ACC112 (cell line): ENCODE measurements around the gene SMIM8.

Source experiments
- H2AFZ ChIP-seq: fragments of 200-600 bp; sonication (generic); one replicate; pipeline ENCODE4 v1.6.0; 2017; ENCODE audit warnings: antibody characterized with exemption, low read length; ENCODE audit not compliant: unreplicated experiment
- H3K27ac ChIP-seq: fragments of 200-600 bp; sonication (generic); 2 replicates; pipeline ENCODE4 v1.5.1; 2014; ENCODE audit warnings: low read depth, mild to moderate bottlenecking, antibody characterized with exemption, low read length, moderate library complexity
- H3K27me3 ChIP-seq: fragments of 200-600 bp; sonication (generic); 2 replicates; pipeline ENCODE4 v1.6.1; 2014; ENCODE audit warnings: mild to moderate bottlenecking, antibody characterized with exemption, low read length, moderate library complexity, mixed read lengths; ENCODE audit not compliant: insufficient read depth
- H3K36me3 ChIP-seq: fragments of 200-600 bp; sonication (generic); 2 replicates; pipeline ENCODE4 v1.6.1; 2016; ENCODE audit warnings: mild to moderate bottlenecking, antibody characterized with exemption, low read length, moderate library complexity, mixed read lengths; ENCODE audit not compliant: insufficient read depth
- H3K4me1 ChIP-seq: fragments of 200-600 bp; sonication (generic); one replicate; pipeline ENCODE4 v1.6.1; 2016; ENCODE audit warnings: low read length, mixed read lengths; ENCODE audit not compliant: insufficient read depth, unreplicated experiment, control insufficient read depth
- H3K4me3 ChIP-seq: fragments of 200-600 bp; sonication (generic); 2 replicates; pipeline ENCODE4 v1.5.1; 2014; ENCODE audit warnings: mild to moderate bottlenecking, low read depth, low read length
- H3K79me2 ChIP-seq: fragments of 200-600 bp; sonication (generic); one replicate; pipeline ENCODE4 v1.6.0; 2016; ENCODE audit warnings: low read length; ENCODE audit not compliant: control insufficient read depth, unreplicated experiment, insufficient read depth

Gene SMIM8, protein sequence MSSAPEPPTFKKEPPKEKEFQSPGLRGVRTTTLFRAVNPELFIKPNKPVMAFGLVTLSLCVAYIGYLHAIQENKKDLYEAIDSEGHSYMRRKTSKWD

GRCh38 chr6:87322304-87323212, at the start of gene SMIM8:
Gene SMIM8 (plus strand): TSS chr6:87322588. CDS start chr6:87337032, 14,444 bp downstream.
- peaks cover 4% of the 10 kb centered on the region for H3K79me2 ChIP-seq
- H3K36me3 ChIP-seq: no peaks in the 10 kb centered on the region
- peak within 1 kb of the TSS; percentile 100 for H2AFZ ChIP-seq
- no peaks in the 10 kb centered on the region for H3K4me1 ChIP-seq
- H3K27ac ChIP-seq: no peak within 1 kb of the TSS
- H3K27me3 ChIP-seq: no peaks in the 10 kb centered on the region
- peak within 1 kb of the TSS; percentile 99 for H3K4me3 ChIP-seq

DNA sequence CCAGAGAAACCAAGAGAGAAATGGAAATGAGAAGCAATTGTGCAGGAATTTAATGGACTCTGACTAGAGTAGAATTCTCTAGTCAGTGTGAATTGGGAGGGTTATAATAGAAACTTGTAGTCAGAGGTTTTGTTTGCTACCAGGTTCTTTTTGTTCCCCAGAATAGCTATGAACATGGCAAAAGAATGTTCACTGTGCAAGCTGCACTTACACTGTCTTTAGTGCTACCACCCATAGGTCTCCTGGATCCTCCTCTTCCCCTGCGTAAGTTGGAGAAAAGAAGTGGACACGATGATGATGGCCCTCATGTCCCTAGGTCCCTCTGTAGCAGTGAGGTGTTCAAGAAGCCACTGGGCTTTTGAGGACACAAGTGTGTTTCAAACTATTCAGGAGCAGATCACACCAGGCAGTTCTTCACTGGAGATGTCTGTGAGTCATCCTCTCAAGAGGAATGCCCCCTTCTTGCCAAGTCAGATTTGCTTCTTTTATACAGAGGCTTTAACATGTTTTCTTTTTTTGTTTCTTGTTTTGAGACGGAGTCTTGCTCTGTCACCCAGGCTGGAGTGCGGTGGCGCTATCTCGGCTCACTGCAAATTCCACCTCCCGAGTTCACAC, 47.6 kb upstream of the SMIM8 start:
- Histone ChIP-seq H3K4me3 (no peak overlapping the region), H2AFZ (no peak overlapping the region), H3K27me3 (no peaks in the 10 kb centered on the region), H3K36me3 (no peaks in the 10 kb centered on the region), H3K27ac (no peak overlapping the region), H3K4me1 (peaks cover 9% of the 10 kb centered on the region), H3K79me2 (no peaks in the 10 kb centered on the region)

GRCh38 chr6:87276624-87277023, 45.8 kb upstream of the SMIM8 start:
- Histone ChIP-seq H3K27ac (no peak overlapping the region), H3K36me3 (no peaks in the 10 kb centered on the region), H2AFZ (no peak overlapping the region), H3K79me2 (no peaks in the 10 kb centered on the region), H3K27me3 (0 out of 2 replicates have a peak, but pooled peaks cover 5% of the 10 kb centered on the region), H3K4me1 (peaks cover 9% of the 10 kb centered on the region), H3K4me3 (no peak overlapping the region)

- peaks cover 9% of the 10 kb centered on the region for H3K4me1 ChIP-seq
- no peak overlapping the region for H3K27ac ChIP-seq
- H2AFZ ChIP-seq: no peak overlapping the region
- H3K4me3 ChIP-seq: no peak overlapping the region
- peaks cover 6% of the 10 kb centered on the region; the same call in 1 of the 2 replicates for H3K27me3 ChIP-seq
- no peaks in the 10 kb centered on the region for H3K36me3 ChIP-seq
- no peaks in the 10 kb centered on the region for H3K79me2 ChIP-seq
Observed at GRCh38 chr6:87277123-87277522, 45.3 kb upstream of the SMIM8 start.

DNA sequence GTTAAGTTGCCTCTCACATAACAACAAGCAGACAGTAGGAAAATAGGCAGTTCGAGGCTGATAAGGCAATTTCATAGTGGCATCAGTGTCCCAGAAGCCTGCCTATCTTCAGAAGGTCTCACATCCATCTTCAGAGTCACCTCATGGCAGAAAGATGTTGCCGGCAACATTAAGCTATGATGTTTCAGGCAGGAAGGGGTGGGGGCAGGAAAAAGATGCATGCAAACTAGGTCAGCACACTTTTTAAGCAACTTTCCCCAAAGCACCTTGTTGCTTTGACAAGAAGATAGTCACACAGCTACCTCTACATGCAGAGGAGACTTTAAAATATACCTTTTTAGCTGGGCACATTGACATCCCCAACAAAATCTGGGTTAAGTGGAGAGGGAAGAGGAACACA, 43.2 kb upstream of the SMIM8 start:
- no peak overlapping the region for H2AFZ ChIP-seq
- H3K27ac ChIP-seq: no peak overlapping the region
- no peak overlapping the region for H3K4me3 ChIP-seq
- H3K4me1 ChIP-seq: peaks cover 9% of the 10 kb centered on the region
- H3K79me2 ChIP-seq: no peaks in the 10 kb centered on the region
- peaks cover 11% of the 10 kb centered on the region; the same call in 1 of the 2 replicates for H3K27me3 ChIP-seq
- H3K36me3 ChIP-seq: no peaks in the 10 kb centered on the region

DNA sequence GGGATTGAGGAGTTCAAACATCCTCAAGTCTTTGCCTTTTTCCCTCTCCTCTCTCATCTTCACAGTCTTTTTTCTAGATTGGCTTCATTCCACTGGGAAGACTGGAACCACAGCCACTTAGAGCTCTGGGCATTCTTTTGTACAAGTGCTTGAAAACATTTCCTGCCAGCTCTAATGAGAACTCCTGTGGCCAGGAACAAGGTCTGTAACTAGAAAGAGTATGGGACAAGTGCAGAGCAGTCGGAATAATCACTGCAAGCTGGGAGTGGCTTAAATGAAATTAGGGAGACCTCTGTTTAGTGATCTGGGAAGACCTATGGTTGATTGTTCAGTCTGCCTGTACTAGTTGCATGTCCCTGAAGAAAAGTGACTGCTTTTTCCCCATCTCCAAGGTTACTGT, 41.0 kb upstream of the SMIM8 start:
- Histone ChIP-seq H2AFZ (no peak overlapping the region), H3K4me1 (no peaks in the 10 kb centered on the region), H3K79me2 (no peaks in the 10 kb centered on the region), H3K36me3 (no peaks in the 10 kb centered on the region), H3K4me3 (no peak overlapping the region), H3K27me3 (peaks cover 29% of the 10 kb centered on the region), H3K27ac (no peak overlapping the region)

DNA sequence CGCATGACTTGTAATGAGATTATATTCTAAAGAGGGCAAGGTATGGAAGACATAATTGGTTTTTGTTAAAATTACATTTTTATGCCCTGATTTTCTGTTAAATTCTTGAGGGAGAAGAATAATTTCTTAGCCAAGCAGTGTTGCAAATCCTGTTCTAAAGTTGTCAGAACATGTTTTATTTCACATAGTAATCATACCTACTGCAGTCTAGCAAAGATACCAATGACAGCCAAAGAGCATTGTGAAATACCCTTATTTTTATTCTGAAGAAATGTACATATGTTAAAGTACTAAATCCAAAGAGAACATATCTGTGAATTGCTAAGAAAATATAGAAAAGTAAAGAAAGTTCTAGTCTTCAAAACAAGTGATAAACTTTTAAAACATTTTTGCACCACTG, 39.6 kb upstream of the SMIM8 start:
- H2AFZ ChIP-seq: no peak overlapping the region
- H3K27ac ChIP-seq: no peak overlapping the region
- H3K36me3 ChIP-seq: no peaks in the 10 kb centered on the region
- H3K27me3 ChIP-seq: peaks cover 36% of the 10 kb centered on the region
- H3K4me1 ChIP-seq: peaks cover 3% of the 10 kb centered on the region
- H3K4me3 ChIP-seq: no peak overlapping the region
- H3K79me2 ChIP-seq: no peaks in the 10 kb centered on the region

GRCh38 chr6:87283461-87283860, 38.9 kb upstream of the SMIM8 start:
- H3K79me2 ChIP-seq: no peaks in the 10 kb centered on the region
- no peak overlapping the region for H2AFZ ChIP-seq
- no peak overlapping the region for H3K27ac ChIP-seq
- peaks cover 40% of the 10 kb centered on the region for H3K27me3 ChIP-seq
- H3K36me3 ChIP-seq: no peaks in the 10 kb centered on the region
- no peak overlapping the region for H3K4me3 ChIP-seq
- H3K4me1 ChIP-seq: peaks cover 3% of the 10 kb centered on the region

GRCh38 chr6:87287251-87287650, 35.1 kb upstream of the SMIM8 start:
- Histone ChIP-seq H3K4me1 (peaks cover 3% of the 10 kb centered on the region), H3K79me2 (no peaks in the 10 kb centered on the region), H3K4me3 (no peak overlapping the region), H3K36me3 (no peaks in the 10 kb centered on the region), H3K27ac (no peak overlapping the region), H2AFZ (no peak overlapping the region), H3K27me3 (peaks cover 62% of the 10 kb centered on the region)

- Histone ChIP-seq H3K27me3 (peaks cover 78% of the 10 kb centered on the region), H3K4me1 (peaks cover 3% of the 10 kb centered on the region), H3K36me3 (no peaks in the 10 kb centered on the region), H3K79me2 (no peaks in the 10 kb centered on the region), H2AFZ (no peak overlapping the region), H3K27ac (no peak overlapping the region), H3K4me3 (no peak overlapping the region)
Observed at GRCh38 chr6:87289571-87289970, 32.8 kb upstream of the SMIM8 start.
